K562 (cell line): ENCODE results near the gene CLIC1. TPM values are rescaled to one million over a fixed set of nuclear protein-coding genes. Genes with fewer than 3 reads are reported as not detected.
A peak's percentile ranks its signal among the peaks of the same experiment; 100 is the strongest.

Experiments used
- ADNP ChIP-seq: fragments of 200-800 bp; sonication (Bioruptor generic); IDR thresholded peaks from 2 replicates; pipeline ENCODE4 v1.6.1; 2016; ENCODE audit warnings: missing genetic modification characterization, missing compliant biosample characterization
- ESRRA ChIP-seq: fragments of 450-650 bp; IDR thresholded peaks from 2 replicates; pipeline ENCODE4 v1.6.1; 2014; ENCODE audit warnings: low read depth, mild to moderate bottlenecking, moderate library complexity, borderline replicate concordance
- FOXJ2 ChIP-seq: fragments of 200-800 bp; sonication (Bioruptor generic); IDR thresholded peaks from 2 replicates; pipeline ENCODE4 v1.6.1; 2016; ENCODE audit warnings: missing genetic modification characterization, missing compliant biosample characterization
- FOXM1 ChIP-seq, 2 experiments: fragments of 450-650 bp in 1 of 2; sonication (generic) in 1 of 2; formaldehyde crosslinking in 1 of 2; IDR thresholded peaks; 2 replicates each; pipeline versions ENCODE4 v1.6.1 to v1.9.0; 2017 to 2022; ENCODE audit warnings: low read depth in 2 of 2, mild to moderate bottlenecking in 2 of 2, missing genetic modification reagents in 1 of 2, moderate library complexity in 1 of 2
- HCFC1 ChIP-seq: IDR thresholded peaks from 2 replicates; pipeline ENCODE4 v1.6.1; 2012; ENCODE audit warnings: low read depth, low read length, improper control_type of control experiment
- IRF2 ChIP-seq: sonication (generic); formaldehyde crosslinking; IDR thresholded peaks from 2 replicates; pipeline ENCODE4 v1.8.1; 2022; ENCODE audit warnings: mild to moderate bottlenecking, missing genetic modification reagents
- KDM2B ChIP-seq: fragments of 250-450 bp; sonication (Bioruptor Pico); IDR thresholded peaks from 2 replicates; pipeline ENCODE4 v1.8.0; 2021; ENCODE audit warnings: mild to moderate bottlenecking, moderate library complexity
- KDM5B ChIP-seq: fragments of 200-600 bp; sonication (generic); IDR thresholded peaks from 2 replicates; pipeline ENCODE4 v1.6.1; 2012; ENCODE audit warnings: low read depth, mild to moderate bottlenecking, moderate library complexity, low read length, control low read depth, inconsistent platforms; ENCODE audit not compliant: insufficient replicate concordance
- MCM5 ChIP-seq: fragments of 450-650 bp; IDR thresholded peaks from 2 replicates; pipeline ENCODE4 v1.6.1; 2016; ENCODE audit warnings: low read depth
- RBM22 ChIP-seq: fragments of 200-400 bp; formaldehyde crosslinking; IDR thresholded peaks from 2 replicates; pipeline ENCODE4 v1.6.1; 2018; ENCODE audit warnings: low read length, low read depth; ENCODE audit not compliant: poor library complexity, severe bottlenecking
- RBM25 ChIP-seq: fragments of 200-400 bp; formaldehyde crosslinking; IDR thresholded peaks from 2 replicates; pipeline ENCODE4 v1.6.1; 2018; ENCODE audit warnings: low read length, low read depth, moderate library complexity; ENCODE audit not compliant: severe bottlenecking
- RCOR1 ChIP-seq, 2 experiments: IDR thresholded peaks; 2 replicates each; pipeline ENCODE4 v1.6.1; 2012; ENCODE audit warnings: low read depth in 2 of 2, low read length in 2 of 2, borderline replicate concordance in 1 of 2, improper control_type of control experiment in 1 of 2
- TCFL5 ChIP-seq: fragments of 250-450 bp; sonication (Bioruptor Pico); conservative IDR thresholded peaks from 2 replicates; pipeline ENCODE4 v1.6.1; 2021; ENCODE audit warnings: mild to moderate bottlenecking, moderate library complexity, matching md5 sums
- TEAD1 ChIP-seq, 2 experiments: fragments of 450-650 bp in 1 of 2; sonication (generic) in 1 of 2; formaldehyde crosslinking; IDR thresholded peaks; 2 replicates each; pipeline versions ENCODE4 v1.4.0 to v1.8.0; 2020 to 2022; ENCODE audit warnings: mild to moderate bottlenecking in 2 of 2, missing genetic modification reagents in 1 of 2
- ZNF174 ChIP-seq: fragments of 250-450 bp; sonication (Bioruptor Pico); IDR thresholded peaks from 2 replicates; pipeline ENCODE4 v1.4.0; 2020; ENCODE audit warnings: mild to moderate bottlenecking
- ZNF23 ChIP-seq: fragments of 250-450 bp; sonication (Bioruptor Pico); IDR thresholded peaks from 2 replicates; pipeline ENCODE4 v1.4.0; 2020; ENCODE audit warnings: mild to moderate bottlenecking
- polyA plus RNA-seq, 8 experiments: library from polyadenylated mRNA; depleted of rRNA in 4 of 8; stranded (reverse) in 5 of 8; unstranded in 3 of 8; fragments of >200 nt; fragmentation: Nextera tagmentation in 2 of 8; fragmentation: Illumina TruSeq in 1 of 8; extraction: Ambion mirVana in 2 of 8; extraction: Trizol in 1 of 8; gene quantifications; 2 replicates each; pipeline versions ENCODE4 v1.2.1 to v1.2.3, GENCODE V29; 2011 to 2014; ENCODE audit warnings: inconsistent platforms in 1 of 8, missing spikeins in 1 of 8
- total RNA-seq, 7 experiments: library from RNA; depleted of rRNA in 6 of 7; stranded (reverse); fragments of >200 nt in 6 of 7; fragmentation: Illumina TruSeq in 2 of 7; extraction: Trizol in 2 of 7; gene quantifications; 2 replicates each; pipeline versions ENCODE4 v1.2.1 to v1.2.3, GENCODE V29; 2011 to 2021; ENCODE audit warnings: low replicate concordance in 1 of 7
- TF ChIP-seq, protein P1 (sequence below): conservative IDR thresholded peaks from 2 replicates; pipeline ENCODE4 v1.6.1; 2011; ENCODE audit warnings: low read depth, mild to moderate bottlenecking, low read length; ENCODE audit not compliant: control insufficient read depth
- TF ChIP-seq, protein P2 (sequence below): fragments of 450-650 bp; IDR thresholded peaks from 2 replicates; pipeline ENCODE4 v1.6.1; 2016; ENCODE audit warnings: antibody characterized with exemption
- TF ChIP-seq, protein P3 (sequence below): sonication (generic); formaldehyde crosslinking; IDR thresholded peaks from 2 replicates; pipeline ENCODE4 v1.8.1; 2023; ENCODE audit warnings: missing genetic modification reagents, mild to moderate bottlenecking, borderline replicate concordance

CLIC1 gene
- total and polyA plus RNA-seq, 9 of the 15 experiments (the other 6 are each of a cell fraction or from before 2014, with no cell fraction given), result 1,267 to 2,419 (median 1,808) TPM

DNA sequence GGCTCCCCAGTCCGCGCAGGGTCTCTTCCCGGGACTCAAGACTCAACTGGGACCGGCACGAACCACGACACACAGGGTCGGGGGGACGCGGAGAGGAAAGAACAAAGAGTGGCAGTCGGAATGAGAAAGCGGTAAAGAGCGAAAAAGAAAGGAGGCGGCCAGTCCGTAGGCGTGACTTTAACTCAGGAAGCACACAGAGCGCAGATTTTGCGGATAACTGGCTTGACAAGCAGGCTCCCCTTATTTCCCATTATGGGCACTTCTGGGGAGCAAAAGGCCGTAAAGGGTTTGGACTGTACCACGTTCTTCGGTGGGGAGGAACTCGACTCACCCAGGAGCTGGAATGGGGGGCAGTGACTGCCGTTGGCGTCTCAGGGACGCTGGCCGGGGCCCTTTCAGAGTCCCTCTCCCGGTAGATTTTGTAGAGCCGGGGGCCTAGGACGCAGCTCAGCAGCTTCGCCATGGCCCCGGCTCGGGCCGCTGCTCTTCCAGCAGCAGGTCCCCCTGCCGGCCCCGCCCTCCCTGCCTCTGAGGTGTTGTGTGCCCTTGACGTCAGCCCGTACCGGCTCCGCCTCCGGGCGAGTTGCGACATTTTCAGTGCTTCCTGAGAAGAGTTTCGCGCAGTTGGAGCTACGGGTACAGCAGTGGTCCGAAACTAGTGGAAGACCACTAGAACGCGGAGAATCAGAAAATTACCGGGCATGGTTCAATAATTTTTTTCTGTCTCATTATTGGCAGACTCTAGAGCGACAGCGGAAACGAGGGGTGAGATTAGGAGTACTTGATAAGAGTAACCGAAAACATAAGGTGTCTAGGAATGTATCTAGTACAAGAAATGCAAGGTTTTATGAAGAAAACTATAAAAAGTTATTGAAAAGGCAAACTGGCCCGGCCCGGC lies 33.3 kb downstream of the CLIC1 start, which contains the start of gene ABHD16A (continued):
- TF ChIP-seq KDM2B (0 out of 2 replicates have a peak, but pooled peaks have one; percentile 9), RCOR1 (IDR thresholded peaks at IDR 0.05; ENCODE audit: borderline replicate concordance in 1 of 2, low read depth in 2 of 2, low read length in 2 of 2) (peak; percentile 49 to 78; a peak in 2 of 4 replicates), IRF2 (no peak), HCFC1 (peak; percentile 81), RBM22 (no peak), ZNF174 (CRISPR knock-in tag) (no peak), KDM5B (peak; percentile 97), RBM25 (no peak), ESRRA (peak; percentile 69), TEAD1 (CRISPR knock-in tag; IDR thresholded peaks at IDR 0.05) (peak; percentile 19 to 64; a peak in 2 of 4 replicates), ADNP (tag) (no peak), FOXJ2 (peak; percentile 29; the same call in 1 of the 2 replicates), MCM5 (no peak), TCFL5 (CRISPR knock-in tag) (no peak; the same call in 1 of the 2 replicates), FOXM1 (IDR thresholded peaks at IDR 0.05; ENCODE audit: low read depth) (peak; percentile 57), FOXM1 (CRISPR knock-in tag; IDR thresholded peaks at IDR 0.05; ENCODE audit: low read depth) (0 out of 2 replicates have a peak, but pooled peaks have one; percentile 53), ZNF23 (no peak)
- TF ChIP-seq, protein P1, sequence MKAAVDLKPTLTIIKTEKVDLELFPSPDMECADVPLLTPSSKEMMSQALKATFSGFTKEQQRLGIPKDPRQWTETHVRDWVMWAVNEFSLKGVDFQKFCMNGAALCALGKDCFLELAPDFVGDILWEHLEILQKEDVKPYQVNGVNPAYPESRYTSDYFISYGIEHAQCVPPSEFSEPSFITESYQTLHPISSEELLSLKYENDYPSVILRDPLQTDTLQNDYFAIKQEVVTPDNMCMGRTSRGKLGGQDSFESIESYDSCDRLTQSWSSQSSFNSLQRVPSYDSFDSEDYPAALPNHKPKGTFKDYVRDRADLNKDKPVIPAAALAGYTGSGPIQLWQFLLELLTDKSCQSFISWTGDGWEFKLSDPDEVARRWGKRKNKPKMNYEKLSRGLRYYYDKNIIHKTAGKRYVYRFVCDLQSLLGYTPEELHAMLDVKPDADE, result peak; percentile 52
- TF ChIP-seq, protein P2, sequence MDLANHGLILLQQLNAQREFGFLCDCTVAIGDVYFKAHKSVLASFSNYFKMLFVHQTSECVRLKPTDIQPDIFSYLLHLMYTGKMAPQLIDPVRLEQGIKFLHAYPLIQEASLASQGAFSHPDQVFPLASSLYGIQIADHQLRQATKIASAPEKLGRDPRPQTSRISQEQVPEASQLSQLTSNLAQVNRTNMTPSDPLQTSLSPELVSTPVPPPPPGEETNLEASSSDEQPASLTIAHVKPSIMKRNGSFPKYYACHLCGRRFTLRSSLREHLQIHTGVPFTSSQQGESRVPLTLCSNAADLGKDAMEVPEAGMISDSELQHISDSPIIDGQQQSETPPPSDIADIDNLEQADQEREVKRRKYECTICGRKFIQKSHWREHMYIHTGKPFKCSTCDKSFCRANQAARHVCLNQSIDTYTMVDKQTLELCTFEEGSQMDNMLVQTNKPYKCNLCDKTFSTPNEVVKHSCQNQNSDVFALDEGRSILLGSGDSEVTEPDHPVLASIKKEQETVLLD, result peak; percentile 57; the same call in 1 of the 2 replicates
- TF ChIP-seq, protein P3, sequence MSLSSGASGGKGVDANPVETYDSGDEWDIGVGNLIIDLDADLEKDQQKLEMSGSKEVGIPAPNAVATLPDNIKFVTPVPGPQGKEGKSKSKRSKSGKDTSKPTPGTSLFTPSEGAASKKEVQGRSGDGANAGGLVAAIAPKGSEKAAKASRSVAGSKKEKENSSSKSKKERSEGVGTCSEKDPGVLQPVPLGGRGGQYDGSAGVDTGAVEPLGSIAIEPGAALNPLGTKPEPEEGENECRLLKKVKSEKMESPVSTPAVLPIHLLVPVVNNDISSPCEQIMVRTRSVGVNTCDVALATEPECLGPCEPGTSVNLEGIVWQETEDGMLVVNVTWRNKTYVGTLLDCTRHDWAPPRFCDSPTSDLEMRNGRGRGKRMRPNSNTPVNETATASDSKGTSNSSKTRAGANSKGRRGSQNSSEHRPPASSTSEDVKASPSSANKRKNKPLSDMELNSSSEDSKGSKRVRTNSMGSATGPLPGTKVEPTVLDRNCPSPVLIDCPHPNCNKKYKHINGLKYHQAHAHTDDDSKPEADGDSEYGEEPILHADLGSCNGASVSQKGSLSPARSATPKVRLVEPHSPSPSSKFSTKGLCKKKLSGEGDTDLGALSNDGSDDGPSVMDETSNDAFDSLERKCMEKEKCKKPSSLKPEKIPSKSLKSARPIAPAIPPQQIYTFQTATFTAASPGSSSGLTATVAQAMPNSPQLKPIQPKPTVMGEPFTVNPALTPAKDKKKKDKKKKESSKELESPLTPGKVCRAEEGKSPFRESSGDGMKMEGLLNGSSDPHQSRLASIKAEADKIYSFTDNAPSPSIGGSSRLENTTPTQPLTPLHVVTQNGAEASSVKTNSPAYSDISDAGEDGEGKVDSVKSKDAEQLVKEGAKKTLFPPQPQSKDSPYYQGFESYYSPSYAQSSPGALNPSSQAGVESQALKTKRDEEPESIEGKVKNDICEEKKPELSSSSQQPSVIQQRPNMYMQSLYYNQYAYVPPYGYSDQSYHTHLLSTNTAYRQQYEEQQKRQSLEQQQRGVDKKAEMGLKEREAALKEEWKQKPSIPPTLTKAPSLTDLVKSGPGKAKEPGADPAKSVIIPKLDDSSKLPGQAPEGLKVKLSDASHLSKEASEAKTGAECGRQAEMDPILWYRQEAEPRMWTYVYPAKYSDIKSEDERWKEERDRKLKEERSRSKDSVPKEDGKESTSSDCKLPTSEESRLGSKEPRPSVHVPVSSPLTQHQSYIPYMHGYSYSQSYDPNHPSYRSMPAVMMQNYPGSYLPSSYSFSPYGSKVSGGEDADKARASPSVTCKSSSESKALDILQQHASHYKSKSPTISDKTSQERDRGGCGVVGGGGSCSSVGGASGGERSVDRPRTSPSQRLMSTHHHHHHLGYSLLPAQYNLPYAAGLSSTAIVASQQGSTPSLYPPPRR (CRISPR knock-in tag), result peak; percentile 82
